SU-DHL-6 (cell line): ENCODE measurements around the gene ECE2.

Source experiments
- H2AFZ ChIP-seq: fragments of 200-600 bp; sonication (generic); 2 replicates; pipeline ENCODE4 v1.6.1; 2014; ENCODE audit warnings: low read depth, mild to moderate bottlenecking, moderate library complexity, mixed read lengths, antibody characterized with exemption, low read length; ENCODE audit not compliant: severe bottlenecking
- H3F3A ChIP-seq: fragments of 200-600 bp; shearing (Covaris generic); 2 replicates; pipeline ENCODE4 v1.6.0; 2016; ENCODE audit warnings: antibody characterized with exemption, mild to moderate bottlenecking; ENCODE audit not compliant: insufficient read depth
- H3K27ac ChIP-seq: fragments of 200-600 bp; sonication (generic); 2 replicates; pipeline ENCODE4 v1.5.1; 2016; ENCODE audit warnings: low read depth, mild to moderate bottlenecking, low read length, moderate library complexity, mixed read lengths
- H3K27me3 ChIP-seq: fragments of 200-600 bp; sonication (generic), shearing (Covaris generic); 2 replicates; pipeline ENCODE4 v1.6.0; 2014; ENCODE audit warnings: mild to moderate bottlenecking, low read length
- H3K36me3 ChIP-seq: fragments of 200-600 bp; sonication (generic); 2 replicates; pipeline ENCODE4 v1.6.1; 2014; ENCODE audit warnings: mild to moderate bottlenecking, low read length, mixed read lengths
- H3K4me2 ChIP-seq: fragments of 300-600, 200-600 bp; shearing (Covaris generic), sonication (generic); 2 replicates; pipeline ENCODE4 v1.6.0; 2014; ENCODE audit warnings: low read length, low read depth, mild to moderate bottlenecking; ENCODE audit not compliant: poor library complexity, severe bottlenecking
- H3K4me3 ChIP-seq: fragments of 200-600 bp; sonication (generic); 2 replicates; pipeline ENCODE4 v1.5.1; 2014; ENCODE audit warnings: antibody characterized with exemption, low read length, mild to moderate bottlenecking, mixed read lengths; ENCODE audit not compliant: insufficient read depth, poor library complexity, severe bottlenecking
- H3K79me2 ChIP-seq: fragments of 200-600 bp; sonication (generic); 2 replicates; pipeline ENCODE4 v1.6.1; 2014; ENCODE audit warnings: mild to moderate bottlenecking, low read length, moderate library complexity; ENCODE audit not compliant: insufficient read depth
- H3K9ac ChIP-seq: fragments of 200-600 bp; sonication (generic); 2 replicates; pipeline ENCODE4 v1.7.0; 2014; ENCODE audit warnings: mild to moderate bottlenecking, low read length
- H3K9me2 ChIP-seq: fragments of 200-600 bp; sonication (generic); replicated peaks from 2 replicates; pipeline ENCODE4 v1.6.1; 2014; ENCODE audit warnings: low read length; ENCODE audit not compliant: insufficient read depth
- H3K9me3 ChIP-seq: fragments of 200-600 bp; sonication (generic); 2 replicates; pipeline ENCODE4 v1.6.1; 2014; ENCODE audit warnings: low read length, mixed read lengths; ENCODE audit not compliant: insufficient read depth
- H4K20me1 ChIP-seq: fragments of 200-600 bp; sonication (generic); 2 replicates; pipeline ENCODE4 v1.6.1; 2014; ENCODE audit warnings: low read depth, mild to moderate bottlenecking, antibody characterized with exemption, low read length, moderate library complexity, mixed read lengths
- EZH2phosphoT487 ChIP-seq: fragments of 200-600 bp; sonication (generic), shearing (Covaris generic); conservative IDR thresholded peaks from 2 replicates; pipeline ENCODE4 v1.6.1; 2018; ENCODE audit warnings: mild to moderate bottlenecking, antibody characterized with exemption, low read length, moderate library complexity, mixed read lengths
- TF ChIP-seq, protein P1 (sequence below): fragments of 200-600 bp; sonication (generic); IDR thresholded peaks from one replicate; pipeline ENCODE4 v1.5.1; 2017; ENCODE audit warnings: antibody characterized with exemption, mild to moderate bottlenecking, low read length, moderate library complexity; ENCODE audit not compliant: insufficient read depth, poor library complexity, severe bottlenecking

The ECE2 gene

DNA sequence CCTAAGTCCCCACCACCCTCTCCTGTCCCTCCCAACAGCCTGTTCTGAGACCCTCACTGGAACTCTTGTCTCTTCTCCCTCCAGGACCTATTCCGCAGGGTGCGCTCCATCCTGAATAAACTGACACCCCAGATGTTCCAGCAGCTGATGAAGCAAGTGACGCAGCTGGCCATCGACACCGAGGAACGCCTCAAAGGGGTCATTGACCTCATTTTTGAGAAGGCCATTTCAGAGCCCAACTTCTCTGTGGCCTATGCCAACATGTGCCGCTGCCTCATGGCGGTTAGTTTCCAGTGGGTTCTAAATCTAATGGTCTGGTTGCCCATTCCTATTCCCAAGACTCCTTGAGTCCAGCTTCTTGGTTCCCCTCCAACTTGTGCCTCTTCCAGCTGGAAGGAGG lies 47.9 kb downstream of the ECE2 start:
- Histone ChIP-seq H3K27ac (no peak overlapping the region), H3K36me3 (peaks cover 39% of the 10 kb centered on the region), H3K4me3 (no peak overlapping the region), H3F3A (no peaks in the 10 kb centered on the region), H3K79me2 (peaks cover 23% of the 10 kb centered on the region), H3K9ac (no peak overlapping the region), H3K9me3 (no peaks in the 10 kb centered on the region), H2AFZ (no peak overlapping the region), H3K9me2 (no peaks in the 10 kb centered on the region), H3K27me3 (no peaks in the 10 kb centered on the region), H3K4me2 (no peak overlapping the region), H4K20me1 (0 out of 2 replicates have a peak, but pooled peaks cover 4% of the 10 kb centered on the region)
- TF ChIP-seq, protein P1, sequence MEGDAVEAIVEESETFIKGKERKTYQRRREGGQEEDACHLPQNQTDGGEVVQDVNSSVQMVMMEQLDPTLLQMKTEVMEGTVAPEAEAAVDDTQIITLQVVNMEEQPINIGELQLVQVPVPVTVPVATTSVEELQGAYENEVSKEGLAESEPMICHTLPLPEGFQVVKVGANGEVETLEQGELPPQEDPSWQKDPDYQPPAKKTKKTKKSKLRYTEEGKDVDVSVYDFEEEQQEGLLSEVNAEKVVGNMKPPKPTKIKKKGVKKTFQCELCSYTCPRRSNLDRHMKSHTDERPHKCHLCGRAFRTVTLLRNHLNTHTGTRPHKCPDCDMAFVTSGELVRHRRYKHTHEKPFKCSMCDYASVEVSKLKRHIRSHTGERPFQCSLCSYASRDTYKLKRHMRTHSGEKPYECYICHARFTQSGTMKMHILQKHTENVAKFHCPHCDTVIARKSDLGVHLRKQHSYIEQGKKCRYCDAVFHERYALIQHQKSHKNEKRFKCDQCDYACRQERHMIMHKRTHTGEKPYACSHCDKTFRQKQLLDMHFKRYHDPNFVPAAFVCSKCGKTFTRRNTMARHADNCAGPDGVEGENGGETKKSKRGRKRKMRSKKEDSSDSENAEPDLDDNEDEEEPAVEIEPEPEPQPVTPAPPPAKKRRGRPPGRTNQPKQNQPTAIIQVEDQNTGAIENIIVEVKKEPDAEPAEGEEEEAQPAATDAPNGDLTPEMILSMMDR, result no peak
- no peak for TF ChIP-seq EZH2phosphoT487

DNA sequence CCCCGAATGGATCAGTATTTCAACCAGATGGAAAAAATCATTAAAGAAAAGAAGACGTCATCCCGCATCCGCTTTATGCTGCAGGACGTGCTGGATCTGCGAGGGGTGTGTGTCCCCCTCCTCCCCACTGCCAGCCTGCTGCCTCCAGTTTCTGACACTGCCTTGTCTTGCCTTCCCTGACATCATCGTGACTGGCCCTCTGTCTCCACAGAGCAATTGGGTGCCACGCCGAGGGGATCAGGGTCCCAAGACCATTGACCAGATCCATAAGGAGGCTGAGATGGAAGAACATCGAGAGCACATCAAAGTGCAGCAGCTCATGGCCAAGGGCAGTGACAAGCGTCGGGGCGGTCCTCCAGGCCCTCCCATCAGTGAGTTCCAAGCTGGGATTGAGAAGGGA lies 49.4 kb downstream of the ECE2 start:
- no peak overlapping the region for H3K27ac ChIP-seq

DNA sequence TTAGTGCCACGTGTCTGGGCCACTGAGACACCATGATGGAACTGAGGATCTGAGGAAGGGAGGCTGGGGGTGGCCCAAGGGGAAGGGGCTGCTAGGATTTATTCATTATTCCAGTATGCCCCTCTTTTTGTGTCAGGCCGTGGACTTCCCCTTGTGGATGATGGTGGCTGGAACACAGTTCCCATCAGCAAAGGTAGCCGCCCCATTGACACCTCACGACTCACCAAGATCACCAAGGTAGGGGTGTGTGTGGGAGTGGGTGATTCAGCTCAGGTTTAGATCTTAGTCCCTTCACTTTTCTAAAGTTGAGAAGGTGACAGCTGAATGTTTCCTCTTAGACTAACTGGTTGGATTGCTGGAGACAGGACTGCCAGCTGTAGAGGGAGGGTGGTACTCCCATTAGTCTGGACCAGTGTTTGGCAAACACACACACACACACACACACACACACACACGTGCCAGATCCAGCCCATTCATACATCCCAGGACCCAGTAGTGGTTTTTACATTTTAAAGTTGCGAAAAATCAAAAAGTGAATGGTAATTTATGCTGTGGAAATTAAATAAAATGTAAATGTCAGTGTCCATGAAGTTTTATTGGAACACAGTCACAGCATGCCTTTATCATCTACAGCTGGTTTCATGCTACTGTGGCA lies 50.0 kb downstream of the ECE2 start:
- peaks cover 6% of the 10 kb centered on the region; the same call in 1 of the 2 replicates for H3F3A ChIP-seq
- no peak overlapping the region for H3K4me3 ChIP-seq
- H2AFZ ChIP-seq, result no peak overlapping the region
- H3K9me3 ChIP-seq, result no peaks in the 10 kb centered on the region
- no peaks in the 10 kb centered on the region for H3K27me3 ChIP-seq
- peaks cover 41% of the 10 kb centered on the region for H3K36me3 ChIP-seq
- no peaks in the 10 kb centered on the region for H4K20me1 ChIP-seq
- no peak overlapping the region for H3K27ac ChIP-seq
- H3K9me2 ChIP-seq, result no peaks in the 10 kb centered on the region
- H3K4me2 ChIP-seq, result no peak overlapping the region
- TF ChIP-seq EZH2phosphoT487, result no peak
- TF ChIP-seq, protein P1, result no peak
- H3K9ac ChIP-seq, result no peak overlapping the region
- peaks cover 3% of the 10 kb centered on the region for H3K79me2 ChIP-seq

More for the DNA sequence above, 49.4 kb downstream of the ECE2 start:
- H4K20me1 ChIP-seq, result no peaks in the 10 kb centered on the region
- no peaks in the 10 kb centered on the region for H3K27me3 ChIP-seq
- H3F3A ChIP-seq, result peaks cover under 1% of the 10 kb centered on the region; the same call in 1 of the 2 replicates
- H2AFZ ChIP-seq, result no peak overlapping the region
- no peak overlapping the region for H3K4me3 ChIP-seq
- H3K4me2 ChIP-seq, result no peak overlapping the region
- peaks cover 44% of the 10 kb centered on the region for H3K36me3 ChIP-seq
- H3K9me2 ChIP-seq, result no peaks in the 10 kb centered on the region
- peaks cover 9% of the 10 kb centered on the region for H3K79me2 ChIP-seq
- no peaks in the 10 kb centered on the region for H3K9me3 ChIP-seq
- H3K9ac ChIP-seq, result no peak overlapping the region
- TF ChIP-seq, protein P1, result no peak
- no peak for TF ChIP-seq EZH2phosphoT487
